ENCODE results near the gene C1orf167.
A peak's percentile ranks its signal among the peaks of the same experiment; 100 is the strongest.

Gene C1orf167, protein sequence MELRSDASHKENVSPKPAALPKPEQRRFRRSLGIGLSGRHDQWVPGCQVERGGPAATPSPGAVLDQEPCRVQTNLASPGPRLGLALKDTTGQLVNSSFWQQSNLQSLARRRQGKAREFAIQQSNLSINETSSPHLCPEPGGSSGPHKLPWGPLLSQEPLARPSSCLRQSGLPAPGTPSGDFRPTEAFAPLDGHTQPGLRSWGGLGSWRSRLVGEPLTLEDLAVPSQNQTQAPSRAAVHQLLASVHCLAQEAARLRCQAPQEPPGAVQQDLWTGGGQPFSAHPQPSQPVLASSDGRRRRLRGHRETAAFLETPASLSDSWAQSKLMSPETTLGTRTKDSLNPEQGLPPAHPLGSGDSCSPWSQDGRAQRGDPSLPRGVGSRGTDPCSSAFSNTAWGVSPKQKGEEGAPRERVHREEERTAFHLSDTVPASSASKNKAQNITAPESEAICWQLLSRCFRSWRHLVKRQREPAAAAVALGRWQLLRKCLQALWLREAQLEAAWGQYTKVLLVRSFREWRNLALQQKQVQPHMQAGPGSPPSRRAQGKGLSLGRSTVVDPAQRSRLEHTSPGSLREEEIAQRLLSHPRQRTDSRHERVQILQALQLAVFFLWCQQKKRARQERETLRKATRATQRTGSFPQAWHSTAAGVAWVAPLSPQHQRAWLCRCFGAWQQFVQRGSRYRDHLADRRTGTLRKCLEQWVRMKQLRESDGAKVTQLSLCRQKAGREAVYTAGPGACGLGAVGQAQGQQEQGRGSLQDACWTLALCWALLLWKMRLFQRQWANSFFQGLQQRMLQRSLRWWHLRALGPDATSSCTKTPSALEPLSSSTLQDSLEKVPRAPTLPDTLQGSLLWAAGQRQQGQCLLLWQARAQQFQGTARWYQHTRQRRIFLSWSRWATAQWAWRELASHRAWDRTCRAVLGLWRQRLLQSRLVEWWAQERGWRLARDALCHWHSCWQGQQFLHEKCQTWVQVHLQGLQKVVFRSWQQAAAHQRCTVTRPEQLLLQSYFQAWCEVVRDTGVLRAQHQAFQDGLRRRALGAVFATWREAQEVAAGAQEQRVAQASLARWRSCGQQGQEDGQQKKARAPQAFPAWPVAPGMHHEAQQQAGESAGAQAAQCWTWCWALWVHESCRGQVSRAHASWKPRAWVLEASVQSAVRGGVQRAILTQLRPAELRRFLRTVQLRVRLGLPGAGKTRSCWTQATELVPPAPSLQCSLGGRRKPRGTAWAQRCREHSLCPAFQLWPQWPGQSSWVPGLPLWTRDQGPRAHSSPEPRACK (N-terminal part only)

GRCh38 chr1:11761988-11762406, at the start of gene C1orf167:
C1orf167 (plus strand) TSS chr1:11762193; CDS start chr1:11764401, 2,208 bp downstream.
- DNase-seq: no peak

DNA sequence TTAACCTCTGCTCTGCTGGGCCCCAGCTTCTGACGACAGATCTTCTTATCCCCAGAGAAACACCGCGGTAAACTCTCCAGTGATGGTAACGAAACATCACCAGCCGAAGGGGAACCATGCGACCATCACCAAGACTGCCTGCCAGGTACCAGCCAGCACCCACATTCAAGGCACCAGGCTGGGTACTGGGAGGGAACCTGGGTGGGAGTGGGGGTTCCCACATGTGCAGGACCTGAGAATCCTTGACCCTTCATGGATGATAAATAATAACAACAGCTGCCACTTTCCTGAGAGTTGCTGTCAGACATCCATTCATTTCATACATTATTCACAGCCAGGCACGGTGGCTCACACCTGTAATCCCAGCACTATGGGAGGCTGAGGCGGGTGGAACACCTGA, 49.7 kb upstream of the C1orf167 start:
- DNase-seq: no peak

GRCh38 chr1:11713095-11713494, 48.9 kb upstream of the C1orf167 start:
- DNase-seq: no peak

DNA sequence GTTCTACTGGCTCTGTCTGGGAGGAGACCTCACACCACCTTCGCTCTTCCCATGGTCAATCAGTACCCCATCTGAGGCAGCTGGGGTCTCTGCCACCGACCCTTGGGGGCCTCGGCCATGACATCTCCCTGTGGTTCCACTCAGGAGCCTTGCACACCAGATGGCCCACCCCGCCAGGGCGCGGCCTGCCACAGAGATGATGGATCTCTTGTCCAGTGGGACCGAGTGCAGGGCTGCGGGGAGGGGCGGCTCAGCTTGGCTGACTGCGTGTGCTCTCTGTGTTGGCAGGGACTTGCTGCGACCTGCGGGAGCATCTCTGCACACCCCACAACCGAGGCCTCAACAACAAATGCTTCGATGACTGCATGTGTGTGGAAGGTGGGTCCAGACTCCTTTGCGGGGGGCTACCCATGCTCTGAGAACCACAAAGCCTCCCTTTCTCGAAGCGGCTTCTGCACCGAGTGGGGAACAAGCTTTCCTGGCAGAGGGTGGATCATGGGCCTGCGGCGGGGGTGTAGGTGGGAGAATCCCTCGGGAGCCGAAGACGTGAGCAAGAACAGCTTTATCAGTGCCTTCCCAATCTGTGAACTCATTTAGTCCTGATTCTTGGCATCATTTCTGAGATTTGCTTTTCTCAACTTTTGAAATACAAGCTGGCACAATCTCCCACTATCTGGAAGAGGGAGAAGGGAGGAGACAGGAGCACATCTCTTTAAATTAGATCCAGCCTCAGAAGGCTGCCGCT, 47.0 kb upstream of the C1orf167 start:
- no peak for DNase-seq

- no peak for DNase-seq
Measured at GRCh38 chr1:11719313-11720032, 42.5 kb upstream of the C1orf167 start.

DNA sequence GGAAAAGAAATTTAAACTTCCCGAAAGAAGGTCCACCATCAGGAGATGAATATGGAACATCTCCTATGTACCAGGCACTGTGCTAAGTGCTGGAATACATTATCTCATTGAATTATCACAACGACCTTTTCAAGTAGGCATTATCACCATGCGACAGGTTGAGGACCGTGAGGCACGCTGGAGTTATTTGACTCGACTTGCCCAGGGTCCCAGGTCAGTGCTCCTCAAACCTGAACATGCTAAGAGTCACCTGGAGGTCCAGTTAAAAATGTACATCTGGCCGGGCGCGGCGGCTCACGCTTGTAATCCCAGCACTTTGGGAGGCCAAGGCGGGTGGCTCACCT, 42.0 kb upstream of the C1orf167 start:
- DNase-seq: no peak

DNA sequence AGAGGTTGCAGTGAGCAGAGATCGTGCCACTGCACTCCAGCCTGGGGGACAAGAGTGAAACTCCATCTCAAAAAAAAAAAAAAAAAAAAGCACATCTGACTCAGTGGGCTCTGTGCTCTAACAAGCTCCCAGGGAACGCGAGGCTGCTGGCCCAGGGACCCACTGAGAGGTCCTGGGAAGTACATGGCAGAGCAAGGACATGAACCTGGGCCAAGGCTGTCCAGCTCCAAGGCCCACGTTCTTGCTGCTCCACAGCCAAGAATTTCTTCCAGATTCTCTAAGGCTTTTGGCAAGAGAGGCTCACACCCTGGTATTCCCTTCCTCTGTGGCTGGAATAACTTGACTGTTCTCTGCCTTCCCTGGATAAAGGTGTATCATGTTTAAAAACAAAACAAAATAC, 41.5 kb upstream of the C1orf167 start:
- DNase-seq: no peak

GRCh38 chr1:11721311-11721710, 40.7 kb upstream of the C1orf167 start:
- no peak for DNase-seq

- DNase-seq: no peak
Measured at GRCh38 chr1:11722538-11722937, 39.5 kb upstream of the C1orf167 start.

DNA sequence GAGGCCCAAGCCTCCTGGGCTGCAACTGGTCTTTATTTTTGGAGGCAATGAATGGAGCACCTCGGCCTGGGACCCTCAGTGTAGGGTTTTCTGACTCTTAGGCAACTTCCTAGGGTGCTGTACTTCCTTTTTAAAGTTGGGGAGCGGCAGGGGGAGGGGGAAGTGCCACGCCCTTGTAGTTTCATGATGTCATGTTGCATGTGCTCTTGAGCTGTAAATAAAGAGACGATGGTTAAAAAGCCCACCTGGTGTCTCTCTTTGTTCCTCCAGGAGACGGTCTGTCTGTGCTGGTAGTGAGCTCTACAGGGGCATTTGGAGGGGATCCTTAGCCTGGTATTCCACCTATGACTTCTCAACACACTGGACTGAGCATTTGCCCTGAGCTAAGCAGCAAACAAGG, 36.4 kb upstream of the C1orf167 start:
- DNase-seq: no peak

DNA sequence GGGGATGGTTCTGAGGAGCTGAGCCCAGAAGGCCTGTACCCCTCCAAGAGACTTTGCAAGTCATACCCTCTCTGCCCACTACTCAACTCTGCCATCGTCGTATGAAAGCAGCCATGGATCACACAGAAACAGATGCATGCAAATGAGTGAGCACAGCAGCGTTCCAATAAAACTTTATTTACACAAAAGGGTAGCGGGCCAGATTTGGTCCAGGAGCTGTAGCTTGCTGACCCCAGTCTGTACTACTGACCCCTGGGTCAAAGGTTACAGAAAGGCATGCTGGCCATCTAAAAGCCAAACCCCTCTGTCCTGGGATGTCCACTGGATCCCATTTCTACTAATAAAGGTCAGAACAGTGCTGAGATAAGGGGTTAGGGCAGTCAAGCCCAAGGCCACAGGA, 34.9 kb upstream of the C1orf167 start:
- DNase-seq: no peak

GRCh38 chr1:11728126-11728806, 33.7 kb upstream of the C1orf167 start:
- no peak for DNase-seq

DNA sequence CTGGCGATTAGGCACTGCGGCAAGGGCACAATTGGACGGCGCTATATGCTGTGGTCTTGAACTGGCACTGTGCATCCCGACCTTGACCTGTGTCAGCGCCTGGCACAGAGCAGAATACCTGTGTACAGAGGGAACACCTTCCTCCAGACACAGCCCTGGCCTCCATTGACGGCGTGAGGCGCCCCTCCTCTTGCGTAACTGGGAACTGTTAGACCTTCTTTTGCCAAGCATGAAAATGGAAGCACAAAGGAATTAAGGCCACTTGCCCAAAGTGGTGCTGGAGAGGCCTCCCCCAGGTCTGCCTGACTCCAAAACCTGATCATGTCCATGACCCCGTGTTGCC, 32.9 kb upstream of the C1orf167 start:
- DNase-seq: no peak

DNA sequence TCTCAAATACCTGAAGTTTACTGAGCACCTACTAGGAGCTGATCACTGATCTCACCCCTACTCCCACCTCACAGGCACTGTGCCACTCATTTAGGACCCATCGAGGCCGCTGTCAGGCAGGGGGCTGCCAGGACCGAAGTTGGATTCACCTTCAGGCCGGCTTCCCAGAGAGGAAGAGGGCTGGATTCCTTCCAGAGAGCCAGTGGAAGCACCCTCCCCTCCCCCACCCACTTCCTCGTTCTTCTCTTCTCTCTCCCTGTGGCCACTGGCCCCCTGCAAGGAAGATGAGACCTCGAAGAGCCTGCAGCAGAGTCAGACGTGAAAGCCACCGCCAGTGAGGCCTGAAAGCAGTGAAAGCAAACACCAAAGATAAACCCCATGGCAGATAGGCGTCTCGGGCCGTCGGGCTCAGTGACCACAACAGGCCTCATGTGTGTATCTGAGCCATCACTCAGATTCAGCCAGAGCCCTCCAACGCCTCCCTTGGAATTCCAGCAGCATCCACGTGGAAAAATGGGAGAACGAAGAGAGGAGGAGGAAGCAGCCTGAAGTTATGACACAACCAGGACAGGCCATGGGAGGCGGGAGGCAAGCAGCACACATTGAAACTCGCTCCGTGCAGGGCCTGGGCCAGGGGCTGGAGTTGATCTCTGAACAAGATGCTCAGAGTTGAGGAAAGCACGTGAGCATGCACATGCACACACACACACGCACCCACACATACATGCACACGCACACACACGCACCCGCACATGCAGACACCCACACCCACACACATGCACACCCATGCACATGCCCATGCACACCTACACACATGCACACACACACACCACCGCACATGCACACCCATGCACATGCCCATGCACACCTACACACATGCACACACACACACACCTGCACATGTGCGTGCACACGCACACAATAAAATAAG, 32.2 kb upstream of the C1orf167 start:
- no peak for DNase-seq

DNA sequence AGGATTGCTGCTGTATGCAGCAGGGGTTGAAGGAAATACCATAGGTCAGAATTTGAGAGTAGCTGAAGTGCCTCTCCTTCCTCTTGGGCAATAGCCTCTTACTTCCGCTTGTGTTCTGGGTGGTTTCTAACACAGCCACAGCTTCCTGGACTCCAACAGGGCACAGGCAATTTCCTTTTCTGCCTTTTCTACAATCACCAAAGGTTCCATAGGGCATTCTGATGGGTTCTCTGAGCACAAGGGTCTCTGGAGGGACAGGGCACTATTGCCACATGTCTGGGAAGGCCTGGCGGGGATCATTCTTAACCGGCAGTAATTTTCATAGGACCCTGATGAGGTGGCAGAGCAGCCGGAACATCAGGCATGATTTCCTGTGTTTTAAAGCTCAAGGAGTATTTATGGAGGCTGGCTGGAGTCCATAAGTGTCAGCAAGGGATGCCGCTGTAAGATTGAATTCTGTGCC, 31.5 kb upstream of the C1orf167 start:
- no peak for DNase-seq

- DNase-seq: no peak
Measured at GRCh38 chr1:11731691-11732283, 30.2 kb upstream of the C1orf167 start.

DNA sequence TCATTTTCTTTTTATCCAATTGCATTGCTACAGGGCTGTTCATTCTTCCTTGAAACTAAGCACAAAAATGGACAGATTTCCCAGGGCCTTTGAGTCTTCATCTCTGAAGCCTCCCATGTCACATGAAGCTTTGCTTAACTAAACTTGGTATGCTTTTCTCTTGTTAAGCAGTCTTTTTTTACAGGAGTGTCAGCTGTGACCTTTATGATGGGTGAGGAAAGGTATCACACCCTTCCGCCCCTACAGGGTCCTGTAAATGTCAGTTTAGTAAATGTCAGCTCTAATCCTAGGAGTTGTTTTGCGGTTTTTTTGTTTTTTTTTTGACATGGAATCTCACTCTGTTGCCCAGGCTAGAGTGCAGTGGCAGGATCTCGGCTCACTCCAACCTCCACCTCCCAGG, 28.7 kb upstream of the C1orf167 start:
- no peak for DNase-seq

DNA sequence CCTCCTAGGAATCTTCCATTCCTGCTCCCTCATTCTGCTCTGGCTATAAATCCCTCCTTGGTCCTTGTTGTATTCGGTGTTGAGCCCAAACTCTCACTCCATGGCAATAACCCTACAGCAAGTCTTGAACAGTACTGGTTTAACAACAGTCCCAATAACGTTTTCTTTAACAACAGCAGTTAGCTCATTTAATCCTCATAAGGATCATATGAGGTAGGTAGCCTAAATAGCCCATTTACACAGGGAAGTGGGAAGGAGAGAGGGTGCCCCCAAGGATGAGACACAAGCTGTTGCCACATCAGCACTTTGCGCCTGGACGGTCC, 26.5 kb upstream of the C1orf167 start:
- no peak for DNase-seq

DNA sequence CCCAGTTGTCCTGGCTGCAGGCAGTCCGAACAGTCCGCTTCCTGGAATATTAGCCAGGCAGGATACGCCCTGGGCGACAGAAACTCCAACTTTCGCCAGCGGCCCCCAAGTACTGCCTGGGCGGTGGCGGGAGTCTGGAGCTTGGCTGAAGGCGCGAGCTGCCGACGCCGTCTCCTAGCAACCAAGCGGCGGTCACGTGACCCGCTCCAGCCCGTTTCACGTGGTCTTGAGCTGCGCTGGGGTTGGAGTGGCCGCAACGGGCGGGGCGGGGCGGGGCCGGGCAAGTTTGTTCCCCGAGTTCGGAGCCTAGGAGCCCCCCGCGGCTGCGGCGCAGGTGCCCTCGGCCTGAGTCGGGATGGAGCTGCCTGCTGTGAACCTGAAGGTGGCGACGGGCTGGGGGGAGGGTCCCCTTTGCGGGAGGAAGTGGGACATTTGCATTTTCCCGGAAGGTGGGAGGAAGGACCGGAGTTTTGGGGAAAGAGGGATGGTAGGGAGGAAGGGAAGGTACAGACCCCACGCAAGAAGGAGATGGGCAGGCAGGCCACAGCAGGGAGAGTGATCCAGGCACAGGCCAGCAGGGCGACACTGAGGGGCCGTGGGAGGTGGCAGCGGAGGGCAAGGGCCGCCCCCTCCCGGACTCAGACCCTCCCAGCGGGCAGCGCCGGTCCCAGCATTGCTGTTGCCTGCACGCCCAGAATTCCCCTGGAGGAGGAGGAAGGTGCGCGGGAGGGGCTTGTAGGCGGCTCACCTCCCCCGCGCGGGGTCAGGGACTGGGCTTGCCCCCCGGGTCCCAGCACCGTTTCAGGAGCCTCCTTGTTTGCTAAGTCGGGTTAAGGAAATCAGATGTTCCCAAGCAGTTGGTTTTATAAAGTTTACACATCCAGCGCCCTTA, 25.9 kb upstream of the C1orf167 start, which contains the start of gene AGTRAP:
TSS of gene AGTRAP (plus strand) at position 283 of the 892 bp plus-strand sequence. CDS start at position 356, 73 bp downstream.
- peak; percentile 35 for DNase-seq

Data from NCI-H2081 treated with DMSO at 0.1 percent for 48 hours (cell line).